HEK293T (cell line): ENCODE measurements around the gene MED8.
A peak's percentile ranks its signal among the peaks of the same experiment; 100 is the strongest.

ENCODE experiments used
- CTCF ChIA-PET: fragments of 350-600 bp; formaldehyde crosslinking; extraction: SDS; loops from one replicate; lab custom pipeline; 2021; ENCODE audit warnings: antibody characterized with exemption, inconsistent platforms; lab: Yijun Ruan, JAX
- POLR2A ChIA-PET: fragments of 350-600 bp; formaldehyde crosslinking; extraction: SDS; loops from one replicate; lab custom pipeline; 2020; ENCODE audit warnings: antibody characterized with exemption, inconsistent platforms; lab: Yijun Ruan, JAX
- DNase-seq: peaks from one replicate; pipeline ENCODE4 v3.0.0; 2012; ENCODE audit warnings: mixed read lengths; ENCODE audit errors: extremely low spot score
- ARNT ChIP-seq: fragments of 450-650 bp; IDR thresholded peaks from 2 replicates; pipeline ENCODE4 v1.6.1; 2017; ENCODE audit warnings: mild to moderate bottlenecking
- BHLHE40 ChIP-seq: fragments of 450-650 bp; IDR thresholded peaks from 2 replicates; pipeline ENCODE4 v1.6.1; 2016; ENCODE audit warnings: mild to moderate bottlenecking, moderate library complexity, borderline replicate concordance
- CTBP1 ChIP-seq: fragments of 450-650 bp; IDR thresholded peaks from 2 replicates; pipeline ENCODE4 v1.6.1; 2016; ENCODE audit warnings: borderline replicate concordance
- ELF4 ChIP-seq: fragments of 450-650 bp; IDR thresholded peaks from 2 replicates; pipeline ENCODE4 v1.6.1; 2017; ENCODE audit warnings: antibody characterized with exemption
- FOXA1 ChIP-seq: fragments of 450-650 bp; IDR thresholded peaks from 2 replicates; pipeline ENCODE4 v1.6.1; 2016; ENCODE audit warnings: mild to moderate bottlenecking
- FOXK2 ChIP-seq: fragments of 450-650 bp; IDR thresholded peaks from 2 replicates; pipeline ENCODE4 v1.6.1; 2016; ENCODE audit warnings: mild to moderate bottlenecking
- FOXM1 ChIP-seq: fragments of 450-650 bp; IDR thresholded peaks from 2 replicates; pipeline ENCODE4 v1.6.1; 2017; ENCODE audit warnings: mild to moderate bottlenecking, borderline replicate concordance
- HDGF ChIP-seq: fragments of 450-650 bp; IDR thresholded peaks from 2 replicates; pipeline ENCODE4 v1.6.1; 2017; ENCODE audit warnings: antibody characterized with exemption, borderline replicate concordance
- L3MBTL2 ChIP-seq: fragments of 450-650 bp; conservative IDR thresholded peaks from 2 replicates; pipeline ENCODE4 v1.6.1; 2016; ENCODE audit warnings: mild to moderate bottlenecking
- LEF1 ChIP-seq: fragments of 450-650 bp; IDR thresholded peaks from 2 replicates; pipeline ENCODE4 v1.6.1; 2017; ENCODE audit warnings: mild to moderate bottlenecking, borderline replicate concordance
- NFRKB ChIP-seq: fragments of 450-650 bp; IDR thresholded peaks from 2 replicates; pipeline ENCODE4 v1.6.1; 2016; ENCODE audit warnings: mild to moderate bottlenecking, moderate library complexity
- SP1 ChIP-seq: fragments of 450-650 bp; IDR thresholded peaks from 2 replicates; pipeline ENCODE4 v1.6.1; 2017
- SUZ12 ChIP-seq: fragments of 450-650 bp; IDR thresholded peaks from 2 replicates; pipeline ENCODE4 v1.6.1; 2016; ENCODE audit warnings: mild to moderate bottlenecking
- TARDBP ChIP-seq: fragments of 450-650 bp; IDR thresholded peaks from 2 replicates; pipeline ENCODE4 v1.6.1; 2016
- ZNF384 ChIP-seq: fragments of 450-650 bp; IDR thresholded peaks from 2 replicates; pipeline ENCODE4 v1.6.1; 2016
- TF ChIP-seq, protein P1 (sequence below): fragments of 450-650 bp; IDR thresholded peaks from 2 replicates; pipeline ENCODE4 v1.6.1; 2016

The MED8 gene

GRCh38 chr1:43389326-43390313 is at the start of gene MED8, which contains the start of gene SZT2:
TSS of gene MED8 (minus strand) at chr1:43389800. CDS start at chr1:43389764, 36 bp downstream.
TSS of gene SZT2 (plus strand) at chr1:43389899. CDS start at chr1:43389969, 70 bp downstream.
- peak; percentile 94 for DNase-seq
- TF ChIP-seq SUZ12 (no peak), L3MBTL2 (peak; percentile 76), ELF4 (peak; percentile 87)
- TF ChIP-seq, protein P1, sequence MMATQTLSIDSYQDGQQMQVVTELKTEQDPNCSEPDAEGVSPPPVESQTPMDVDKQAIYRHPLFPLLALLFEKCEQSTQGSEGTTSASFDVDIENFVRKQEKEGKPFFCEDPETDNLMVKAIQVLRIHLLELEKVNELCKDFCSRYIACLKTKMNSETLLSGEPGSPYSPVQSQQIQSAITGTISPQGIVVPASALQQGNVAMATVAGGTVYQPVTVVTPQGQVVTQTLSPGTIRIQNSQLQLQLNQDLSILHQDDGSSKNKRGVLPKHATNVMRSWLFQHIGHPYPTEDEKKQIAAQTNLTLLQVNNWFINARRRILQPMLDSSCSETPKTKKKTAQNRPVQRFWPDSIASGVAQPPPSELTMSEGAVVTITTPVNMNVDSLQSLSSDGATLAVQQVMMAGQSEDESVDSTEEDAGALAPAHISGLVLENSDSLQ, result peak; percentile 92
- ChIA-PET POLR2A (interaction anchor here (0.6 to 4.2 kb wide), 18 partner anchors 10 to 151 kb away, joined by 3 to 25 read pairs (median 3); partner anchors contain the start of genes CDC20 and ELOVL1), CTCF (interaction anchor here (0.8 kb wide), 1 partner anchor 14 kb away, joined by 3 read pairs; no protein-coding TSS in a partner anchor)

DNA sequence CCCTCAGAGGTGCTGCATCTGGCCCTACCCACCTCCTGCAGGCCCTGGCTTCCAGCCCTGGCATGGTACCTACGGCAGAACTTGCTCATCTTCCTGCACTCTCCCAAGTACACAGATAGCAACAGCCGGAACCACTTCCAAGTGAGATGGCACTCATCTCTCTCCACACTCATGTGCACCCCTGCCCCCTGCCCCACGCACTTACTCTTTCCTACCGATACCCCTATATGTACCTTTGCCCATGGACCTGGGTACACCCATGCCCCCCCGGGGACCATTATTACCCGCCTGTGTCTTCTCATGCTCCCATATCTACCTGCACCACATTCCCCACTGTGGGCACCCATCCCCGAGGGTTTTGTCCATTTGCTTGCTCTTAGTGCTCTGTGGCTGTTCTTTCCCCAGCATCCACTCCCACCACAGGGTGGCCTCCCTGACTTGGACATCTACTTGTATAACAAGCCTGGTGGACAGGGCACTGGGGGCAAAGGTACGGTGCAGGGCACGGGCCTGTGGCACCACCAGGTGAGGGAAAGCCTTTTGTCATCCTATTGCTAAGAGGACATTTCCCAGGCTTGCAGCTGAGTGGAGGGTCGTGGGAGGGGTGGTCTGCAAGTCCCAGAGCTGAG is 49.5 kb upstream of the MED8 start:
- POLR2A ChIA-PET, result no interaction called here
- no peak for DNase-seq
- TF ChIP-seq L3MBTL2, result no peak
- no peak for TF ChIP-seq TARDBP
- TF ChIP-seq FOXK2, result no peak
- TF ChIP-seq ZNF384, result no peak
- TF ChIP-seq FOXM1, result no peak
- TF ChIP-seq, protein P1, result no peak
- TF ChIP-seq CTBP1, result no peak
- TF ChIP-seq ELF4, result no peak
- TF ChIP-seq NFRKB, result no peak
- no peak for TF ChIP-seq BHLHE40
- no peak for TF ChIP-seq SP1
- TF ChIP-seq LEF1, result no peak
- no peak for TF ChIP-seq FOXA1
- TF ChIP-seq HDGF, result no peak
- TF ChIP-seq ARNT, result no peak
- TF ChIP-seq SUZ12, result no peak
- CTCF ChIA-PET, result no interaction called here

DNA sequence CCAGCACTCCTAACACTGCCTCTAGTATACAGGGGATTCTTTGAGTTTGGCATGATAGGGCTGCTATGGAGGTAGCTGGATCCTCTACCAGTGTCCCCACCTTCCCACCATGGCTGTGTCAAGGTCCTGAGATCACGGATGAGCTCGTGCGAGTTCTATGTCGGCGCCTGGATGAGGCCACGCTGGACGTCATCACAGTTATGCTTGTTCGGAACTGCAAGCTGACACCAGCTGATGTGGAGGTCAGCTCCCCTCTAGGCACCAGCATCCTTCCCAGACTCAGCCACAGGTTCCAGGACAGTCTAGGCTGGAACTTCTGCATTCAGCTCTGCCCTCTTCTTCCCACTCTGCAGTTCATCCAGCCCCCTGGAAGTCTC is 49.0 kb upstream of the MED8 start:
- TF ChIP-seq HDGF (no peak), ZNF384 (no peak), TARDBP (no peak), NFRKB (no peak), FOXM1 (no peak), CTBP1 (no peak), LEF1 (no peak), ARNT (no peak), SUZ12 (no peak), BHLHE40 (no peak), ELF4 (no peak)
- TF ChIP-seq, protein P1, result no peak
- DNase-seq, result no peak
- ChIA-PET POLR2A (no interaction called here), CTCF (no interaction called here)

DNA sequence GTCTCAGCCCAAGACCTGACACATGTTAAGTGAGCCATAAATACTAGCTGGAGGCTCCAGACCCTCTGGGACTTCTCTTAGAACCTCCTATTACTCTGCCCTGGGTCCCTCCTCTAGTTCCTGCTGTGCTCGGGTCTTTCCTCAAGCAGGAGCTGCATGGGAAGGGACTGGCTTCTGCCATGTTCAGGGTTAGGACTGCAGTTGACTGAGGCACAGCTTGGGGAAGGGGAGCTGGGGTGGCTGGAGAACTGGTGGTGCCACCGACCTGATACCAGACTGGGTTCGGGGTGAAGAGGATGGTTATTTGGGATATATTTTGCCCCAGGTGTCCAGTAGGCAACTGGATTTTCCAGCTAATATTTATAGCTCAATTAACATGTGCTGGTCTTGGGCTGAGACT is 48.4 kb upstream of the MED8 start:
- ChIA-PET CTCF (no interaction called here), POLR2A (no interaction called here)
- no peak for DNase-seq
- TF ChIP-seq BHLHE40 (no peak), SUZ12 (no peak), NFRKB (no peak), LEF1 (no peak), FOXA1 (no peak), CTBP1 (no peak), L3MBTL2 (no peak), ARNT (no peak), FOXM1 (no peak), SP1 (no peak), HDGF (no peak)

DNA sequence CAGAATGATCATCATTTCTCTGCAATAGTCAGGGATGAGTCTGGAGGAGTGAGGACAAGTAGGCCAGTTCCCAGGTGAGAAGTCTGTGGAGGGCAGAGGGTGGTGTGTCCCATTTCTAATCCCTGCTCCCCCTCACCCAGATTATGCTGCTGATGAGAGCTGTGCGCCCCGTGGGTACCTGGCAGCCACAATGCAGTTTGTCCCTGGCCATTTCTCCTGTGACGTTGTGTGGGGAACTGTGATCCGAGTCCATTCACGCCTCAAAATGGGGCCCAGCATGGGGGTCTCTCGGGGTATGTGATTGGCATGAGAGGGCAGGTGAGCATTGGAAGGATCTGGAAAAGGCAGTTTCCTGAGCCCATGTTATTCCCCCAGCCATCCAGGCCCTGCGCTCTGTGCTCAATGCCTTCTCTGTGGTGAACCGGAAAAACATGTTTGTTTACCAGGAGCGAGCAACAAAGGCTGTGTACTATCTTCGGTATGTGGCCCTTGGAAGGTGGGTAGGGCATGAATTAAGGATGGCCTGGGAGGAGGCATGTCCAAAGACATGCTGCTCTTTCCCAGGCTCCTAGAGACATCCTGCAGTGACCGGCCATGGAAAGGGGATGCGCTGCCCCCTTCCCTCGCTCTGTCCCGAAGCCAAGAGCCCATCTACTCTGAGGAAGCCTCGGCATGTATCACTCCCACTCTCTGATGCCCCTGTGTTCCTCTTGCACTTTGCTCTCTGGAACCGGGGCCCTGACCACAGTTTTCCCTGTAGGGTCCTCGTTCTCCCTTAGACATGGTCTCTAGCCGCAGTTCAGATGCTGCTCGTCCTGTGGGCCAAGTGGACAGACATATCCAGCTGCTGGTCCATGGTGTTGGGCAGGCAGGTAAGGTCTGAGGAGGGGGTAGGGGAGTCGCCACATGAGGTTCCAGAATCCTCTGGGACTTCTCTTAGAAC is 47.7 kb upstream of the MED8 start:
- no peak for DNase-seq
- ChIA-PET CTCF (no interaction called here), POLR2A (interaction anchor here (0.9 kb wide), 1 partner anchor 12 kb away, joined by 4 read pairs; no protein-coding TSS in a partner anchor)
- TF ChIP-seq, protein P1, result no peak
- no peak for TF ChIP-seq L3MBTL2
- TF ChIP-seq HDGF, result no peak
- TF ChIP-seq LEF1, result no peak
- no peak for TF ChIP-seq ZNF384
- TF ChIP-seq FOXK2, result no peak
- TF ChIP-seq FOXA1, result no peak
- no peak for TF ChIP-seq TARDBP
- TF ChIP-seq FOXM1, result no peak
- TF ChIP-seq BHLHE40, result no peak
- no peak for TF ChIP-seq ELF4
- TF ChIP-seq CTBP1, result no peak
- TF ChIP-seq SUZ12, result no peak
